H1 (cell line): ENCODE measurements around the gene NR2E3. TPM values are rescaled to one million over a fixed set of nuclear protein-coding genes. Genes with fewer than 3 reads are reported as not detected.

Experiments used
- BCL11A ChIP-seq, 2 experiments: IDR thresholded peaks; one replicate each; pipeline ENCODE4 v1.6.1; 2011; ENCODE audit warnings: low read depth in 2 of 2, low read length in 2 of 2, mild to moderate bottlenecking in 2 of 2
- EZH2 ChIP-seq: fragments of 200-600 bp; sonication (generic); IDR thresholded peaks from 2 replicates; pipeline ENCODE4 v1.7.1; 2012; ENCODE audit warnings: low read depth, mild to moderate bottlenecking, moderate library complexity, low read length, inconsistent platforms; ENCODE audit not compliant: severe bottlenecking
- NANOG ChIP-seq: IDR thresholded peaks from 2 replicates; pipeline ENCODE4 v1.6.1; 2011; ENCODE audit warnings: low read length, low read depth, mild to moderate bottlenecking, inconsistent platforms; ENCODE audit not compliant: insufficient read depth, poor library complexity, severe bottlenecking
- NRF1 ChIP-seq: IDR thresholded peaks from 2 replicates; pipeline ENCODE4 v1.6.1; 2011; ENCODE audit warnings: mild to moderate bottlenecking, low read depth, low read length, improper control_type of control experiment
- polyA plus RNA-seq, 7 experiments: library from polyadenylated mRNA; depleted of rRNA in 3 of 7; stranded (reverse) in 5 of 7; unstranded in 2 of 7; fragments of >200 nt in 5 of 7; fragments of 200-250 nt in 2 of 7; gene quantifications; 1 replicate in 5 of 7; 2 replicates in 1 of 7; 4 replicates in 1 of 7; pipeline versions ENCODE4 v1.2.1 to v1.2.3, GENCODE V29; 2011 to 2013; ENCODE audit warnings: missing spikeins in 2 of 7, mixed read lengths in 2 of 7
- total RNA-seq: library from RNA; stranded (reverse); fragmentation: NEBNext Ultra II Directional; extraction: Animal tissue kit (Norgen Biotek cat#: 25700); gene quantifications from 2 replicates; pipeline ENCODE4 v1.2.1, GENCODE V29; 2021

Gene NR2E3
- total and polyA plus RNA-seq, 2 of the 8 experiments (the other 6 are each of a cell fraction or from before 2014, with no cell fraction given) = 0.56 to 0.80 TPM

GRCh38 chr15:71768184-71768583, 42.2 kb upstream of the NR2E3 start (continued):
- TF ChIP-seq NANOG (no peak), NRF1 (no peak), EZH2 (no peak), BCL11A (IDR thresholded peaks at IDR 0.05; ENCODE audit: low read depth in 2 of 2, low read length in 2 of 2) (no peak)
